Esophagus squamous epithelium (tissue), 4 donors: ENCODE data around the gene ADGRF5.

Source experiments
- CTCF ChIP-seq, 6 experiments: fragments of 450-650 bp in 4 of 6; fragments of 200-600 bp in 2 of 6; sonication (generic) in 2 of 6; IDR thresholded peaks; one replicate each; pipeline ENCODE4 v1.5.1; 2016 to 2019; ENCODE audit warnings: antibody characterized with exemption in 6 of 6, mild to moderate bottlenecking in 4 of 6, moderate library complexity in 4 of 6
- POLR2A ChIP-seq, 4 donors: fragments of 450-650 bp; IDR thresholded peaks; one replicate each; pipeline ENCODE4 v1.6.1; 2017; ENCODE audit warnings: antibody characterized with exemption in 4 of 4, mild to moderate bottlenecking in 4 of 4, moderate library complexity in 3 of 4

DNA sequence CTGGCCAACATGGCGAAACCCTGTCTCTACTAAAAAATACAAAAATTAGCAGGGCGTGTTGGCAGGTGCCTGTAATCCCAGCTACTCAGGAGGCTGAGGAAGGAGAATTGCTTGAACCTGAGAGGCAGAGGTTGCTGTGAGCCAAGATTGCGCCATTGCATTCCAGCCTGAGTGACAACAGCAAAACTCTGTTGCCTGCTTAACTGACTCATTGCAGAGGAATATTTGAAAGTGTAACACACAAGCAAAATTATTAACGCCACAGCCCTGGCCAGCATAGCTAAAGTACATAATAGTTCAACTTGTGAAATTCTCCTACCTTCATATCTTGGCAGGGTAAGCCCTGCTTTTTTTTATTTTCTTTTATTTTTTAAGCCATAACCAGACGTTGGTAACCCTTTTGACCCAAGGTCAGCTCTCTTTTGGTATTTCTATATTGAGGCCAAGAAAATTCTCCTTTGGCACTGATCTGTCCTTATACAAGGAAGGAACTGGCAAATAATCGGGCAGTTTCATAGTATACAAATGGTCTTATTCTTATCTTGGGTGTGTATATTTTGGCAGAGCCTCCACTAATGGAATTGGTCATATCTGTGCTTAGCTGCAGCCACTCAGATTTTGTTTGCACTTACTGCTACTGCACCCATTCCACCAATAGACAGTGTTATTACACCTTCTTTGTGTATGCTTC is 4.0 kb upstream of the ADGRF5 start:
- TF ChIP-seq CTCF (IDR thresholded peaks at IDR 0.05) (no peak), POLR2A (IDR thresholded peaks at IDR 0.05) (no peak)
